Uterus (tissue), 4 donors: ENCODE measurements around the gene PLXNA2. TPM values are rescaled to one million over a fixed set of nuclear protein-coding genes. Genes with fewer than 3 reads are reported as not detected.
A peak's percentile ranks its signal among the peaks of the same experiment; 100 is the strongest.

Source experiments
- DNase-seq, 2 donors: peaks; one replicate each; pipeline ENCODE4 v3.0.0-alpha.2; 2019 to 2020
- H3K27ac ChIP-seq, 2 donors: fragments of 200-600 bp; sonication (generic); 1 replicate in 1 of 2; 2 replicates in 1 of 2; pipeline ENCODE4 v1.5.1; 2016 to 2018
- H3K27me3 ChIP-seq, 2 donors: fragments of 200-600 bp; sonication (generic); one replicate each; pipeline ENCODE4 v1.5.1; 2018 to 2019; ENCODE audit warnings: control low read depth in 1 of 2
- H3K36me3 ChIP-seq, 2 donors: fragments of 200-600 bp; sonication (generic); one replicate each; pipeline ENCODE4 v1.5.1; 2019; ENCODE audit warnings: control low read depth in 1 of 2
- H3K4me1 ChIP-seq, 2 donors: fragments of 200-600 bp; sonication (generic); one replicate each; pipeline ENCODE4 v1.5.1; 2018 to 2019; ENCODE audit warnings: control low read depth in 1 of 2
- H3K4me3 ChIP-seq, 2 donors: fragments of 200-600 bp; sonication (generic); 1 replicate in 1 of 2; 2 replicates in 1 of 2; pipeline ENCODE4 v1.5.1; 2018 to 2019; ENCODE audit warnings: mild to moderate bottlenecking in 1 of 2
- H3K9me3 ChIP-seq, 2 donors: fragments of 200-600 bp; sonication (generic); one replicate each; pipeline ENCODE4 v1.5.1; 2019; ENCODE audit warnings: control low read depth in 1 of 2
- CTCF ChIP-seq, 4 experiments: fragments of 200-600 bp in 2 of 4; fragments of 450-650 bp in 2 of 4; sonication (generic) in 2 of 4; IDR thresholded peaks; one replicate each; pipeline ENCODE4 v1.5.1; 2016 to 2019; ENCODE audit warnings: antibody characterized with exemption in 4 of 4, mild to moderate bottlenecking in 2 of 4, moderate library complexity in 1 of 4
- POLR2A ChIP-seq, 2 donors: fragments of 450-650 bp; IDR thresholded peaks; one replicate each; pipeline ENCODE4 v1.6.1; 2016; ENCODE audit warnings: antibody characterized with exemption in 2 of 2, mild to moderate bottlenecking in 1 of 2, moderate library complexity in 1 of 2
- intact Hi-C: fragments of 100-400 bp; cut with DNase I; formaldehyde crosslinking; loops from one replicate; pipeline ENCODE4 v1.15.1; 2023; ENCODE audit warnings: low total_unique reads
- total RNA-seq, 4 donors: library from RNA; depleted of rRNA in 3 of 4; stranded (reverse); fragments of >200 nt in 3 of 4; gene quantifications; one replicate each; pipeline versions ENCODE4 v1.1.0 to v1.2.4, GENCODE V29; 2014 to 2023
- donor health status: DM: yes; HTN: yes; CAD: no.

PLXNA2 gene
- total RNA-seq, 4 donors from 2014 or later: 5.4 to 94.5 (median 9.5) TPM

GRCh38 chr1:208084220-208084619 is 160.0 kb downstream of the PLXNA2 start:
- TF ChIP-seq POLR2A (IDR thresholded peaks at IDR 0.05) (no peak), CTCF (IDR thresholded peaks at IDR 0.05) (no peak)
- Histone ChIP-seq H3K36me3 (no peaks in the 10 kb centered on the region), H3K4me3 (no peak overlapping the region), H3K27me3 (no peaks in the 10 kb centered on the region), H3K9me3 (no peaks in the 10 kb centered on the region), H3K27ac (no peak overlapping the region), H3K4me1 (no peaks in the 10 kb centered on the region)
- DNase-seq: no peak
- intact Hi-C loops: no loop called here

- Histone ChIP-seq H3K9me3 (no peaks in the 10 kb centered on the region), H3K27ac (no peak overlapping the region), H3K4me3 (no peak overlapping the region), H3K36me3 (no peaks in the 10 kb centered on the region), H3K4me1 (no peaks in the 10 kb centered on the region), H3K27me3 (no peaks in the 10 kb centered on the region)
- intact Hi-C loops: no loop called here
- no peak for DNase-seq
- TF ChIP-seq POLR2A (IDR thresholded peaks at IDR 0.05) (no peak), CTCF (IDR thresholded peaks at IDR 0.05) (no peak)
Measured at GRCh38 chr1:208083715-208084085, 160.5 kb downstream of the PLXNA2 start.

- no peaks in the 10 kb centered on the region for H3K27me3 ChIP-seq
- TF ChIP-seq POLR2A (IDR thresholded peaks at IDR 0.05) (no peak), CTCF (IDR thresholded peaks at IDR 0.05) (no peak)
- H3K4me1 ChIP-seq: no peaks in the 10 kb centered on the region
- intact Hi-C loops: no loop called here
- no peak for DNase-seq
- no peak overlapping the region for H3K27ac ChIP-seq
- H3K4me3 ChIP-seq: no peak overlapping the region
- no peaks in the 10 kb centered on the region for H3K36me3 ChIP-seq
- no peaks in the 10 kb centered on the region for H3K9me3 ChIP-seq
Measured at GRCh38 chr1:208083016-208083714, 161.0 kb downstream of the PLXNA2 start.

GRCh38 chr1:208081972-208082371 is 162.2 kb downstream of the PLXNA2 start:
- DNase-seq: no peak
- Histone ChIP-seq H3K27me3 (no peaks in the 10 kb centered on the region), H3K9me3 (no peaks in the 10 kb centered on the region), H3K27ac (no peak overlapping the region), H3K36me3 (no peaks in the 10 kb centered on the region), H3K4me3 (no peak overlapping the region), H3K4me1 (no peaks in the 10 kb centered on the region)
- intact Hi-C loops: no loop called here
- TF ChIP-seq POLR2A (IDR thresholded peaks at IDR 0.05) (no peak), CTCF (IDR thresholded peaks at IDR 0.05) (peak in 1 of 4 experiments; percentile 13)

GRCh38 chr1:208080396-208081286 is 163.5 kb downstream of the PLXNA2 start:
- no peak for TF ChIP-seq POLR2A (IDR thresholded peaks at IDR 0.05)
- TF ChIP-seq CTCF (IDR thresholded peaks at IDR 0.05): no peak
- Histone ChIP-seq H3K9me3 (no peaks in the 10 kb centered on the region), H3K36me3 (no peaks in the 10 kb centered on the region), H3K27me3 (no peaks in the 10 kb centered on the region), H3K4me1 (no peaks in the 10 kb centered on the region), H3K4me3 (no peak overlapping the region), H3K27ac (no peak overlapping the region)
- intact Hi-C loops: no loop called here
- DNase-seq: no peak
